K562 (cell line): Measurements from ENCODE around the gene C4orf46. TPM values are rescaled to one million over a fixed set of nuclear protein-coding genes. Genes with fewer than 3 reads are reported as not detected.

Source experiments
- E2F6 ChIP-seq, 2 experiments: IDR thresholded peaks; 2 replicates each; pipeline ENCODE4 v1.6.1; 2011; ENCODE audit warnings: borderline replicate concordance in 1 of 2, control low read depth in 1 of 2, low read depth in 1 of 2, low read length in 1 of 2, mild to moderate bottlenecking in 1 of 2, mixed read lengths in 1 of 2, moderate library complexity in 1 of 2; ENCODE audit not compliant: insufficient read depth in 1 of 2, insufficient read length in 1 of 2, poor library complexity in 1 of 2, severe bottlenecking in 1 of 2; ENCODE audit errors: extremely low read depth in 1 of 2
- ESRRA ChIP-seq: fragments of 450-650 bp; IDR thresholded peaks from 2 replicates; pipeline ENCODE4 v1.6.1; 2014; ENCODE audit warnings: low read depth, mild to moderate bottlenecking, moderate library complexity, borderline replicate concordance
- HNRNPLL ChIP-seq: fragments of 200-400 bp; formaldehyde crosslinking; IDR thresholded peaks from 2 replicates; pipeline ENCODE4 v1.6.1; 2017; ENCODE audit warnings: low read length, low read depth, mild to moderate bottlenecking; ENCODE audit not compliant: poor library complexity, severe bottlenecking
- MIER1 ChIP-seq: fragments of 450-650 bp; IDR thresholded peaks from 2 replicates; pipeline ENCODE4 v1.6.1; 2016; ENCODE audit warnings: antibody characterized with exemption, mild to moderate bottlenecking, low read depth
- SMARCE1 ChIP-seq: fragments of 450-650 bp; IDR thresholded peaks from 2 replicates; pipeline ENCODE4 v1.7.1; 2016; ENCODE audit warnings: mild to moderate bottlenecking
- SRSF3 ChIP-seq: fragments of 200-400 bp; formaldehyde crosslinking; IDR thresholded peaks from 2 replicates; pipeline ENCODE4 v1.6.1; 2016; ENCODE audit warnings: mild to moderate bottlenecking, low read length, moderate library complexity; ENCODE audit not compliant: insufficient read depth
- TBL1XR1 ChIP-seq, 2 experiments: IDR thresholded peaks; 2 replicates each; pipeline ENCODE4 v1.6.1; 2012; ENCODE audit warnings: improper control_type of control experiment in 2 of 2, low read length in 2 of 2, mild to moderate bottlenecking in 1 of 2
- ZEB2 ChIP-seq: fragments of 450-650 bp; IDR thresholded peaks from 2 replicates; pipeline ENCODE4 v1.6.1; 2016
- ZMIZ1 ChIP-seq, 2 experiments: fragments of 150-350 bp in 1 of 2; IDR thresholded peaks; 2 replicates each; pipeline ENCODE4 v1.6.1; 2012 to 2016; ENCODE audit warnings: low read depth in 2 of 2, low read length in 2 of 2, mild to moderate bottlenecking in 1 of 2, moderate library complexity in 1 of 2
- ZNF584 ChIP-seq: fragments of 200-800 bp; sonication (Bioruptor generic); IDR thresholded peaks from 2 replicates; pipeline ENCODE4 v1.6.1; 2016; ENCODE audit warnings: low read depth, mild to moderate bottlenecking, missing genetic modification characterization, missing compliant biosample characterization
- ZNF609 ChIP-seq: sonication (generic); formaldehyde crosslinking; IDR thresholded peaks from 2 replicates; pipeline ENCODE4 v1.8.1; 2023; ENCODE audit warnings: missing genetic modification reagents, mild to moderate bottlenecking, borderline replicate concordance
- ZNF644 ChIP-seq: fragments of 200-800 bp; sonication (Bioruptor generic); IDR thresholded peaks from 2 replicates; pipeline ENCODE4 v1.6.1; 2016; ENCODE audit warnings: low read depth, missing genetic modification characterization, missing compliant biosample characterization
- polyA plus RNA-seq, 8 experiments: library from polyadenylated mRNA; depleted of rRNA in 4 of 8; stranded (reverse) in 5 of 8; unstranded in 3 of 8; fragments of >200 nt; fragmentation: Nextera tagmentation in 2 of 8; fragmentation: Illumina TruSeq in 1 of 8; extraction: Ambion mirVana in 2 of 8; extraction: Trizol in 1 of 8; gene quantifications; 2 replicates each; pipeline versions ENCODE4 v1.2.1 to v1.2.3, GENCODE V29; 2011 to 2014; ENCODE audit warnings: inconsistent platforms in 1 of 8, missing spikeins in 1 of 8
- total RNA-seq, 7 experiments: library from RNA; depleted of rRNA in 6 of 7; stranded (reverse); fragments of >200 nt in 6 of 7; fragmentation: Illumina TruSeq in 2 of 7; extraction: Trizol in 2 of 7; gene quantifications; 2 replicates each; pipeline versions ENCODE4 v1.2.1 to v1.2.3, GENCODE V29; 2011 to 2021; ENCODE audit warnings: low replicate concordance in 1 of 7
- TF ChIP-seq, protein P1 (sequence below): fragments of 450-650 bp; formaldehyde crosslinking; IDR thresholded peaks from 2 replicates; pipeline ENCODE4 v1.4.0; 2020; ENCODE audit warnings: mild to moderate bottlenecking, moderate library complexity

C4orf46 gene
- total and polyA plus RNA-seq, 9 of the 15 experiments (the other 6 are each of a cell fraction or from before 2014, with no cell fraction given), result 9.7 to 24.4 (median 17.0) TPM

GRCh38 chr4:158671915-158672806, 474 bp upstream of the C4orf46 start, which contains the start of gene ETFDH (continued):
- TF ChIP-seq ZMIZ1 (IDR thresholded peaks at IDR 0.05; ENCODE audit: low read depth in 2 of 2, low read length in 2 of 2) (0 out of 4 replicates have a peak, but pooled peaks of 1 of the 2 experiments have one; percentile 22), SRSF3 (no peak), ZNF609 (CRISPR knock-in tag) (no peak), ESRRA (peak; percentile 93), E2F6 (IDR thresholded peaks at IDR 0.05; ENCODE audit: borderline replicate concordance in 1 of 2, extremely low read depth in 1 of 2, insufficient read depth in 1 of 2, insufficient read length in 1 of 2, low read depth in 1 of 2, low read length in 1 of 2, poor library complexity in 1 of 2, severe bottlenecking in 1 of 2) (peak; percentile 17 to 83), SMARCE1 (peak; percentile 25; the same call in 1 of the 2 replicates), TBL1XR1 (IDR thresholded peaks at IDR 0.05; ENCODE audit: low read length in 2 of 2) (peak in 1 of 2 experiments; percentile 71; a peak in 1 of 4 replicates), ZNF644 (tag) (no peak; the same call in 1 of the 2 replicates), MIER1 (peak; percentile 98), HNRNPLL (peak; percentile 77), ZNF584 (CRISPR knock-in tag) (no peak), ZEB2 (0 out of 2 replicates have a peak, but pooled peaks have one; percentile 12)
- TF ChIP-seq, protein P1, sequence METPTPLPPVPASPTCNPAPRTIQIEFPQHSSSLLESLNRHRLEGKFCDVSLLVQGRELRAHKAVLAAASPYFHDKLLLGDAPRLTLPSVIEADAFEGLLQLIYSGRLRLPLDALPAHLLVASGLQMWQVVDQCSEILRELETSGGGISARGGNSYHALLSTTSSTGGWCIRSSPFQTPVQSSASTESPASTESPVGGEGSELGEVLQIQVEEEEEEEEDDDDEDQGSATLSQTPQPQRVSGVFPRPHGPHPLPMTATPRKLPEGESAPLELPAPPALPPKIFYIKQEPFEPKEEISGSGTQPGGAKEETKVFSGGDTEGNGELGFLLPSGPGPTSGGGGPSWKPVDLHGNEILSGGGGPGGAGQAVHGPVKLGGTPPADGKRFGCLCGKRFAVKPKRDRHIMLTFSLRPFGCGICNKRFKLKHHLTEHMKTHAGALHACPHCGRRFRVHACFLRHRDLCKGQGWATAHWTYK (CRISPR knock-in tag), result no peak
